Measurements from ENCODE around the gene AKAP6.

DNA sequence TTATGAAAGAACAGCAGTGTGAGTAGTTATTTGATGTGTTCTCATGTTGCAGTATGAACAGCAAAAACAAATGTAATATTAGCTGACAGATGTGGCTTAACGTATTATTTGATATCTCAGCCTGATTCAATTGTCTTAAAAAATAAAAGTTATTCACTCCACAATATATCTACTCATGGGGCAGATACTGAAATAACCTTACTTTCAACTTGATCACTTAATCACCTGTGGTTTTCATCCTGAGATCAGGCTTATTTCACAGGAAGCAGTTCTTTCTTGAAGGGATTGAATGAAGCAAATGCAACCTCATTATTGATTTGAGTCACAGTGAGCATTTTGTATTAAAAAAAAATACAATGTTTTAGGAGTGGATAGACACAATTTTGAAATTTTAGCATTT lies 90.3 kb downstream of the AKAP6 start:
- TF ChIP-seq POLR2AphosphoS5 (IDR thresholded peaks at IDR 0.05; ENCODE audit: low read depth, low read length) (no peak), POLR2A (IDR thresholded peaks at IDR 0.05; ENCODE audit: low read depth, low read length) (no peak)

All from GM12891 (cell line).